Ramos (cell line): ENCODE data around the gene PDPK1.

Experiments
- in situ Hi-C: fragments of 300-500 bp; cut with MboI; formaldehyde crosslinking; loops from one replicate; pipeline ENCODE4 v1.14.3; 2022; ENCODE audit warnings: low sequenced_read_pairs; ENCODE audit not compliant: unreplicated experiment

The PDPK1 gene

GRCh38 chr16:2518823-2519710 lies 18.8 kb upstream of the PDPK1 start:
- in situ Hi-C loops, result loop anchor here (25.0 kb wide), 1 partner anchor 507 kb away; the partner anchor contains the start of genes NPW and ZNF598

DNA sequence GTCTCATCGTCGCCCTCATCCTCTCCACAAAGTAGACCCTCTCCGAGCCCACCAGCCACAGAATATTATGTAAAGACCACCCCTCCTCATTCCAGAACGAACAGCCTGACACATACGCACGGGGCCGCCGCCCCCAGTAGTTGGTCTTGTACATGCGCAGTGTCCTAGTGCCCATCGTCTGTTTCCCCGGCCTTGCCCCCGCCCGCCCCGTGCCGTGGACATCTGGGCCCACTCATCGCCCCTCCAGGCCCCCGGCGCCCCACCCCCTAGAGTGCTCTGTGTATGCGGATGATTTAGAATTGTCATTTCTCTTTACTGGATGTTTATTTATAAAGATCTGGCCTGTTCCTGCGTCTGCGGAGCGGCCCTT lies 18.1 kb upstream of the PDPK1 start:
- in situ Hi-C loops, result loop anchor here (25.0 kb wide), 1 partner anchor 507 kb away; the partner anchor contains the start of genes NPW and ZNF598

DNA sequence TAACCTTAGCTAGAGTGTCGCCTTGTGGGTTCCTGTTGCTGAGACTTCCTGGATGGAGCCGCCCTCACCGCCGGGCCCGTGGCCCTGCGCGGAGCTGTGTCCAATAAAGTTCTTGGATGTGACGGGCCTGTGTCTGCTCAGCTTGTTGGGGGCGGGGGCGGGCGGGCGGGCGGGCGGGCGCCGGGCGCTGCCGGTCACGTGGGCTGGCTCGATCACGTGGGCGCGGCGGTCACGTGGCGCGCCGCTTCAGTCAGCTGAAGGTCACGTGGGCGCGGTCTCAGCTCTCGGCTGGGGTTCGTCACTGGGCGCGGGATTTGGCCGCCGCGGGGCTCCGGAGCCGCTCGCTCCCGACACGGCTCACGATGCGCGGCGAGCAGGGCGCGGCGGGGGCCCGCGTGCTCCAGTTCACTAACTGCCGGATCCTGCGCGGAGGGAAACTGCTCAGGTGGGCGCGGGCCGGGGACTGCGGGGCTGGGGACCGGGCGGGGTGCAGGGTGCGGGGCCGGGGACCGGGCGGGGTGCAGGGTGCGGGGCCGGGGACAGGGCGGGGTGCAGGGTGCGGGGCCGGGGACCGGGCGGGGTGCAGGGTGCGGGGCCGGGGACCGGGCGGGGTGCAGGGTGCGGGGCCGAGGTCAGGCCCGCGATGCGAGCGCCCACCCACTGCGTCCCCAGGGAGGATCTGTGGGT lies 17.6 kb upstream of the PDPK1 start, which contains the start of gene AMDHD2:
AMDHD2 (plus strand) TSS at position 275 of the 687 bp plus-strand sequence; CDS start at position 363, 88 bp downstream.
- in situ Hi-C loops, result loop anchor here (25.0 kb wide), 1 partner anchor 508 kb away; the partner anchor contains the start of genes NPW and ZNF598

DNA sequence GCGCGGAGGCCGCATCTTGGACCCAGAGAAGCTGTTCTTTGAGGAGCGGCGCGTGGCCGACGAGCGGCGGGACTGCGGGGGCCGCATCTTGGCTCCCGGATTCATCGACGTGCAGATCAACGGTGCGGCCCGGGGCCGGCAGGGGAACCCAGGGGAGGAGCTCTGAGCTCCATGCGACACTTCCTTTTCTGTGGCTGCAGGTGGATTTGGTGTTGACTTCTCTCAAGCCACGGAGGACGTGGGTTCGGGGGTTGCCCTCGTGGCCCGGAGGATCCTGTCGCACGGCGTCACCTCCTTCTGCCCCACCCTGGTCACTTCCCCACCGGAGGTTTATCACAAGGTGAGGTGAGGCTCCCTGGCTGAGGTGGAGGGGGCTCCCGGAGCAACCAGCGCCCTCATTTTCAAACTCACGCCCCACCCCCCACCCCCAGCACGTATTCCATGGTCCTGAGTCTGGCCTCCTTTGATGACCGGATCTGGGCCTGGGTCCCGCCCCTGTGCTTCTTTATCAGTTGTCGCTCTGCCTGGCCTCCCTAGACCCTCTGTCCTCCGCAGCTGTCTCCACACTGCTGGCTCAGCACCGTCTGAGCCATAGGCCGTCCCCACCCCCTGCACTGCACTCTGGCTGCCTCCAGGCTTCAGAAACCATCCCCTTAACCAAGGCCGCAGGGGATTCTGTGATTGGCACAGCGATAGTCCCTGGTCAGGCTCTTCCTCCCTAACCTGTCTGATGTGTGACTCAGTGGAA lies 16.9 kb upstream of the PDPK1 start:
- in situ Hi-C loops, result loop anchor here (25.0 kb wide), 1 partner anchor 509 kb away; the partner anchor contains the start of genes NPW and ZNF598

DNA sequence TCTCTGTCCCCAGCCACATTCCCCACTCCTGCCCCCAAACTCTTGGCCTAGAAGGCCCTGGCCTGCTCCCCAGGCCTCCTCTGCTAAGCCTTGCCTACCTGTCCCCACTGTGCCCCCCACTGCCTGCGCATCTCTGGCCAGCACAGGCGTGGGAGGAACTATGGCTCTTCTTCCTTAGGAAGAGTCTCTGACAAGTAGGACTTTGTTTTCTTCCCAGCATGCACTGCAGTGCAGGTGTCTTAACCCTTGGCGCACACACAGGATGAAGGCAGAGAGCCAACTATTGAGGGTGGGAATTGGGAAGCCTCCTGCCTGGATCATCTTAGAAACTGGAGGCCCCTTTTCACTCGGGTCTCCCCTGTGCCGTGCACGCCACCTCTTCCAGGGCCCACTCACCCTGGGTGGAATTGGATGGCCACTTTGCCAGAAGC lies 14.0 kb upstream of the PDPK1 start:
- in situ Hi-C loops, result loop anchor here (25.0 kb wide), 1 partner anchor 512 kb away; the partner anchor contains the start of genes NPW and ZNF598

DNA sequence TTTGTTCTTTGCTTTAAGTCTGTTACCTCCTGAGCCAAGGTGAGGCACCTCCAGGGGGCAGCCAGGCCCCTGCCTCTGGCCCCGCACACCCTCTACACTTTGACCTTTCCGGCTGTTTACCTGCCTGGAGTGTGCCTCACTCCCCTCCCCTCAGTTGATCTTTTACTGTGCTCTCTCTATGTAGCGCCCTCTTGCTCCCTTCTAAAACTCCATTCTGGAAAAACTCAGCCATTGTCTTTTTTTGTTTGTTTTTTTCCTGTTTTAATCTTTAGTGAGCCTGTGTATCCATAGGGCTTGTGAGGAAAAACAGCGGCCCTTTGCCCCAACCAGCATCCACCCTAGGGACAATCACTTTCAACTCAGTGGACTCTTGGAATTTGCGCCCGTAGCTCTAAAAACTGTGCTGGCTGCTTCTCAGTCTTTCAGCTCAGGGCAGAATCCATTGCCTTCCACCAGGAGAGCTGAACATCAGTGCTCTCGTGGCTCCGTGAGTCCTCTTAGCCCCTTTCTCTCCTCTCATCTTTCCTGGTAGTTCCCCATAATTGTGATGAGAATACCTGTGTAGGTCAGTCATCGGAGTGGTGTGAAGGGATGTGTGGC lies 13.4 kb upstream of the PDPK1 start:
- in situ Hi-C loops, result loop anchor here (25.0 kb wide), 1 partner anchor 512 kb away; the partner anchor contains the start of genes NPW and ZNF598

- in situ Hi-C loops, result no loop called here
Observed at GRCh38 chr16:2526135-2526534, 11.7 kb upstream of the PDPK1 start.

GRCh38 chr16:2527071-2527783 lies 10.6 kb upstream of the PDPK1 start:
- in situ Hi-C loops, result no loop called here

DNA sequence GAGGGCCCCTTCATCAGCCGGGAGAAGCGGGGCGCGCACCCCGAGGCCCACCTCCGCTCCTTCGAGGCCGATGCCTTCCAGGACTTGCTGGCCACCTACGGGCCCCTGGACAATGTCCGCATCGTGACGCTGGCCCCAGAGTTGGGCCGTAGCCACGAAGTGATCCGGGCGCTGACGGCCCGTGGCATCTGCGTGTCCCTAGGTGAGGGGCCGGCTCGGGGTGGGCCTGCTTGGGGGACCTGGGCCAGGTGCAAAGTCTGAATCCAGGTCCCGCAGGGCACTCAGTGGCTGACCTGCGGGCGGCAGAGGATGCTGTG lies 10.1 kb upstream of the PDPK1 start:
- in situ Hi-C loops, result no loop called here

DNA sequence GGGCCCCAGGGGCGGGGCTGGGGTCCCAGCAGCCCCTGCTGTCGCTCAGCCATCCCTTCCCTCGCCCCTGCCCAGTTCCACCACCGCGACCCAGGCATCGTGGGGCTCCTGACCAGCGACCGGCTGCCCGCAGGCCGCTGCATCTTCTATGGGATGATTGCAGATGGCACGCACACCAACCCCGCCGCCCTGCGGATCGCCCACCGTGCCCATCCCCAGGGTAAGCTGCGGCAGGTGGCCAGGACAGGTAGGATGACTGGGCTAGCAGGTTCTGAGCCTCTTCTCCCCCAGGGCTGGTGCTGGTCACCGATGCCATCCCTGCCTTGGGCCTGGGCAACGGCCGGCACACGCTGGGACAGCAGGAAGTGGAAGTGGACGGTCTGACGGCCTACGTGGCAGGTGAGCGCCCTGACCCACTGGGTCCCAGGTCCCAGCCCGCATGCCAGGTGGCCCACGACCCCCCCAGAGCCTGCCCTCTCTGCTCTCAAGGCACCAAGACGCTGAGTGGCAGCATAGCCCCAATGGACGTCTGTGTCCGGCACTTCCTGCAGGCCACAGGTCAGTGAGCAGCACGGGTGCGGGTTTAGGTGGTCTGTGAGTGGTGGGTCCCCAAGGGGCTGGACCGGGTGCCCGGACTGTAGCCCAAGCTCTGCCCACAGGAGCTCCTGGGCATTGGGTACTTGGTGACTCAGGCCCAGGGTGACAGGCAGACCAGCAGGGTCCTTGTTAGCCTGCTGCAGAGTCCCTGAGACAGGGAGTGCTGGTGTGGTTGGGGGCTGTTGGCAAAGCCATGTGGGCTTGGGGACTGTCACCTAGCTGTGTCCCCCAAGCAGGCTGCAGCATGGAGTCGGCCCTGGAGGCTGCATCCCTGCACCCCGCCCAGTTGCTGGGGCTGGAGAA lies 9.4 kb upstream of the PDPK1 start:
- in situ Hi-C loops, result no loop called here

GRCh38 chr16:2529061-2529931 lies 8.5 kb upstream of the PDPK1 start:
- in situ Hi-C loops, result no loop called here

GRCh38 chr16:2529961-2530628 lies 7.7 kb upstream of the PDPK1 start:
- in situ Hi-C loops, result no loop called here

GRCh38 chr16:2530629-2531318 lies 7.0 kb upstream of the PDPK1 start:
- in situ Hi-C loops, result no loop called here

DNA sequence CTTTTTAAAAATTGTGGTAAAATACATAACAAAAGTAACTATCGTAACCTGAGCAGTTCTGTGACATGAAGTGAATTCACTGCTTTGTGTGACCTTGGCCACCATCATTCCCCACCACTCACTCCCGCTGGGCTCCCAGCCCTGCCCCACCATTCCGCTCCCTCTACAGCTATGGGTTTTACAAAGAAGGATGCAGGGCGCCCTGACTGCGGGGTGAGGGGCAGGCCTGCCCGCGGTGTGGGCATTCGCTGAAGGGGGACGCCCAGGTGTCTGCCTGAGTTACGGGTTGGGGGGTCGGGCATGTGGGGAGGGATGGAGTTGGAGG lies 6.5 kb upstream of the PDPK1 start, which contains the start of gene CEMP1:
CEMP1 (minus strand) TSS at position 38 of the 325 bp plus-strand sequence. CDS start 335 bp downstream, outside the sequence.
- in situ Hi-C loops, result no loop called here

DNA sequence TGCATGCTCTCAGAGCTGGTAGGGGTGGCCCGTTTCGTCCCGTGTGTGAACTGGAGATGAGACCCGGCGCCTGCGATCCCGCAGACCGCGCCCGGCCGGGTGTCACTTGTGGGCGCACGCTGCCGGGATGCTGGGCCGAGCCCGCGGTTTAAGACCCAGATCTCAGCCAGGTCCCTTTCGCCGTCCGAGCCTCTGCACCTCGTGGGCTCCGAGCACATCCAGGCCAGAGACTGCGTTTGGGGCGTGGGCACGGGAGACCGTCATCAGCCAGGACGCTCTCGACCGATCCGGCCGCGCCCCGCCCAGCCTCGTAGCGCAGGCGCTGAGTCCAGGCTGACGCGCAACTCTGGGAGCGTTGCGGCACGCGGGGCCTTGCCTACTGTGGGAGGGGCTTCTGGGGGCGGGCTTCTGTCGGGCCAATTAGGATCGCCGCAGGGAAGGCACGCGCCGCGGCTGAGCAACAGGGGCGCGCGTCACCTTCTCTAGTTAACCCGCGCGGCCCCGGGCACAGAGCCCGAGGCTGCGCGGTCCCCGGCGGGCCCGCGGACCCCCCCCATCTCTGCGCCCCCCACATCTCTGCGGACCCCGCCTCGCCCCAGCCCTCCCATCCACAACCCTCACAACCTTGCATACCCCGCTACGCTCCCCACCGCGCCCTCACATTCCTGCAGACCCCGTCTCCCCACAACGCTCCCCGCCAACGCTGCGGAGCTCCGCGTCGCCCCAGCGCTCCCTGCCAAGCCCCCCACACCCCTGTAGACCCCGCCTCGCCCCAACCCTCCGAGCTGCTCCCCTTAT lies 5.9 kb upstream of the PDPK1 start:
- in situ Hi-C loops, result no loop called here
